ENCODE measurements around the gene AIFM2.

AIFM2 gene

GRCh38 chr10:70122742-70123141 is 9.9 kb downstream of the AIFM2 start:
- TF ChIP-seq POLR2AphosphoS5 (IDR thresholded peaks at IDR 0.05; ENCODE audit: low read depth, low read length) (no peak), FOXP2 (optimal IDR thresholded peaks at IDR 0.05; ENCODE audit: borderline replicate concordance, extremely low read depth, extremely low read length, insufficient read depth) (no peak), REST (IDR thresholded peaks at IDR 0.05; ENCODE audit: insufficient read depth in 1 of 2, low read depth in 2 of 2, low read length in 2 of 2) (no peak), TAF1 (IDR thresholded peaks at IDR 0.05; ENCODE audit: borderline replicate concordance, insufficient read depth, low read length) (no peak), SIN3A (IDR thresholded peaks at IDR 0.05; ENCODE audit: borderline replicate concordance, insufficient read depth, low read length) (no peak)

GRCh38 chr10:70121281-70121949 is 11.2 kb downstream of the AIFM2 start:
- no peak for TF ChIP-seq SIN3A (IDR thresholded peaks at IDR 0.05; ENCODE audit: borderline replicate concordance, insufficient read depth, low read length)
- TF ChIP-seq FOXP2 (optimal IDR thresholded peaks at IDR 0.05; ENCODE audit: borderline replicate concordance, extremely low read depth, extremely low read length, insufficient read depth) = no peak
- TF ChIP-seq POLR2AphosphoS5 (IDR thresholded peaks at IDR 0.05; ENCODE audit: low read depth, low read length) = no peak
- no peak for TF ChIP-seq REST (IDR thresholded peaks at IDR 0.05; ENCODE audit: insufficient read depth in 1 of 2, low read depth in 2 of 2, low read length in 2 of 2)

- TF ChIP-seq REST (IDR thresholded peaks at IDR 0.05; ENCODE audit: insufficient read depth in 1 of 2, low read depth in 2 of 2, low read length in 2 of 2) = no peak
- TF ChIP-seq FOXP2 (optimal IDR thresholded peaks at IDR 0.05; ENCODE audit: borderline replicate concordance, extremely low read depth, extremely low read length, insufficient read depth) = no peak
- TF ChIP-seq TAF1 (IDR thresholded peaks at IDR 0.05; ENCODE audit: borderline replicate concordance, insufficient read depth, low read length) = no peak
- TF ChIP-seq SIN3A (IDR thresholded peaks at IDR 0.05; ENCODE audit: borderline replicate concordance, insufficient read depth, low read length) = no peak
- TF ChIP-seq POLR2AphosphoS5 (IDR thresholded peaks at IDR 0.05; ENCODE audit: low read depth, low read length) = no peak
Observed at GRCh38 chr10:70120417-70120816, 12.2 kb downstream of the AIFM2 start.

- no peak for TF ChIP-seq REST (IDR thresholded peaks at IDR 0.05; ENCODE audit: insufficient read depth in 1 of 2, low read depth in 2 of 2, low read length in 2 of 2)
- TF ChIP-seq SIN3A (IDR thresholded peaks at IDR 0.05; ENCODE audit: borderline replicate concordance, insufficient read depth, low read length) = no peak
- TF ChIP-seq POLR2AphosphoS5 (IDR thresholded peaks at IDR 0.05; ENCODE audit: low read depth, low read length) = no peak
- no peak for TF ChIP-seq FOXP2 (optimal IDR thresholded peaks at IDR 0.05; ENCODE audit: borderline replicate concordance, extremely low read depth, extremely low read length, insufficient read depth)
- no peak for TF ChIP-seq TAF1 (IDR thresholded peaks at IDR 0.05; ENCODE audit: borderline replicate concordance, insufficient read depth, low read length)
Observed at GRCh38 chr10:70119623-70120022, 13.0 kb downstream of the AIFM2 start.

Measured in PFSK-1 (cell line).